Measurements from ENCODE around the gene TGM3. TPM values are rescaled to one million over a fixed set of nuclear protein-coding genes. Genes with fewer than 3 reads are reported as not detected.

Gene TGM3
- total RNA-seq, 1 experiment from 2014 or later, result not detected

DNA sequence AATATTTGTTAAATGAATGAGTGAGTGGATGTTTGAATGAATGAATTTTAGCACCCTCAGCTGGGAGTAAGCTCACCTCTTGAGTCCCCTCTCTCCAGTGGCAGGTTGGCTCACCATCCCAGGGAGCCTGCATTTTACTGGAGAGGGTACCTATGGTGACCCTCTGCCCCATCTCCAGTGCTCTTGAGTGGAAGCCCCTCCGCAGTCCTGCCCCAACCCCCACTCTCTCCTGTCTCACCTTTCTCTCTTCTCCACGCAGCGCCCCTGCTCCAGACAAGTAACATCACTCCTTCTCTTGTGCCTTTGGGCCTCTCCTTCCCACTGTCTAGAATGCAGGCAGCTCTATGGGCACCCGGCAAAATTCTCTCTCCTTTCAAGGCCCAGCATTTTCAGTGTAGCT, 11.3 kb downstream of the TGM3 start:
- ChIA-PET CTCF (interaction anchor here (0.6 to 1.4 kb wide), 3 partner anchors 24 to 217 kb away, joined by 3 to 4 read pairs (median 4); no protein-coding TSS in a partner anchor), POLR2A (no interaction called here)
- H3K4me1 Mint-ChIP-seq (ENCODE audit: insufficient read depth, unreplicated experiment), result no peaks in the 10 kb centered on the region
- H3K27ac Mint-ChIP-seq (ENCODE audit: low read depth, unreplicated experiment), result no peak overlapping the region
- no peaks in the 10 kb centered on the region for H3K36me3 Mint-ChIP-seq (ENCODE audit: insufficient read depth, unreplicated experiment)
- no peak for DNase-seq (ENCODE audit: unreplicated experiment)
- no peaks in the 10 kb centered on the region for H3K9me3 Mint-ChIP-seq (ENCODE audit: unreplicated experiment)
- no TSS peak for BruUV-seq (replicated peaks)
- intact Hi-C loops (cut with micrococcal nuclease), result no loop called here
- H3K27me3 Mint-ChIP-seq (ENCODE audit: insufficient read depth, unreplicated experiment), result peaks cover 33% of the 10 kb centered on the region
- H3K4me3 Mint-ChIP-seq (ENCODE audit: unreplicated experiment), result no peak overlapping the region
- TF ChIP-seq, protein P1, sequence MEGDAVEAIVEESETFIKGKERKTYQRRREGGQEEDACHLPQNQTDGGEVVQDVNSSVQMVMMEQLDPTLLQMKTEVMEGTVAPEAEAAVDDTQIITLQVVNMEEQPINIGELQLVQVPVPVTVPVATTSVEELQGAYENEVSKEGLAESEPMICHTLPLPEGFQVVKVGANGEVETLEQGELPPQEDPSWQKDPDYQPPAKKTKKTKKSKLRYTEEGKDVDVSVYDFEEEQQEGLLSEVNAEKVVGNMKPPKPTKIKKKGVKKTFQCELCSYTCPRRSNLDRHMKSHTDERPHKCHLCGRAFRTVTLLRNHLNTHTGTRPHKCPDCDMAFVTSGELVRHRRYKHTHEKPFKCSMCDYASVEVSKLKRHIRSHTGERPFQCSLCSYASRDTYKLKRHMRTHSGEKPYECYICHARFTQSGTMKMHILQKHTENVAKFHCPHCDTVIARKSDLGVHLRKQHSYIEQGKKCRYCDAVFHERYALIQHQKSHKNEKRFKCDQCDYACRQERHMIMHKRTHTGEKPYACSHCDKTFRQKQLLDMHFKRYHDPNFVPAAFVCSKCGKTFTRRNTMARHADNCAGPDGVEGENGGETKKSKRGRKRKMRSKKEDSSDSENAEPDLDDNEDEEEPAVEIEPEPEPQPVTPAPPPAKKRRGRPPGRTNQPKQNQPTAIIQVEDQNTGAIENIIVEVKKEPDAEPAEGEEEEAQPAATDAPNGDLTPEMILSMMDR (IDR thresholded peaks at IDR 0.05; ENCODE audit: unreplicated experiment), result no peak

DNA sequence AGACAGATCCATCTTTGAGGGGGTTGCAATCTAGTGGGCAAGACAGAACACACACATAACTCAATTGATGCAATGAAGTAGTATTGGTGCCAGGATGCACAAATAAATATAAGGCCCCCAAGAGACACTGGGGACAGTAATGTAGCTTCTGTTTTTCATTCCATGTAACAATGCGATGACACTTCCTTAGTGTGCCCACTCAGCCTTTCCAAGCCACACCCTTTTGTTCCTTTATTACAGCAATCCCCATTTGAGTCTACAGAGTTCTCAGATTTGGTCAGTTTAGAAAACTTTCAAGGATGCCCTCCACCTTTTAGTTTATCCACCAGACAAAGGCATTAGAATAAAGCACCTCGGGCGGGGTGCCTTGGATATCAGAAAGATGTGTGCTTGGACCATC, 15.5 kb downstream of the TGM3 start:
- Mint-ChIP-seq H3K9me3 (ENCODE audit: unreplicated experiment) (no peaks in the 10 kb centered on the region), H3K36me3 (ENCODE audit: insufficient read depth, unreplicated experiment) (no peaks in the 10 kb centered on the region), H3K27ac (ENCODE audit: low read depth, unreplicated experiment) (no peak overlapping the region), H3K27me3 (ENCODE audit: insufficient read depth, unreplicated experiment) (peaks cover 13% of the 10 kb centered on the region), H3K4me1 (ENCODE audit: insufficient read depth, unreplicated experiment) (peaks cover 20% of the 10 kb centered on the region), H3K4me3 (ENCODE audit: unreplicated experiment) (no peak overlapping the region)
- BruUV-seq (replicated peaks), result no TSS peak
- ChIA-PET POLR2A (no interaction called here), CTCF (interaction anchor here (1.9 kb wide), 1 partner anchor 74 kb away, joined by 9 read pairs; no protein-coding TSS in a partner anchor)
- TF ChIP-seq, protein P1 (IDR thresholded peaks at IDR 0.05; ENCODE audit: unreplicated experiment), result no peak
- DNase-seq (ENCODE audit: unreplicated experiment), result no peak
- intact Hi-C loops (cut with micrococcal nuclease), result no loop called here

DNA sequence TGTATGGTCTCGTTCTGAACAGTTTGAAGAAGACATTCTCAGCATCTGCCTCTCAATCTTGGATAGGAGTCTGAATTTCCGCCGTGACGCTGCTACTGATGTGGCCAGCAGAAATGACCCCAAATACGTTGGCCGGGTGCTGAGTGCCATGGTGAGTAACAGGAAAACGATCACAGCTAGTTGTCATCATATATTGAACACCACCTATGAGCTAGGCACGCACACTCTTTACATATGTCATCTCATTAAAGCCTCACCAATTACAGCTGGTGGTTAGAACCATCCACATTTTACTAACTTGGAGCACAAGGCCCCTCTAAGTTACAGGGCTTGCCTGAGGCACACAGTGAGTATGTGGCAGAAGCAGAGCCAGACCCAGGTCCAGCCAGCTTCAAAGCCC, 17.1 kb downstream of the TGM3 start:
- ChIA-PET POLR2A (interaction anchor here (2.2 kb wide), 1 partner anchor 20 kb away, joined by 7 read pairs; no protein-coding TSS in a partner anchor), CTCF (interaction anchor here (0.6 to 2.8 kb wide), 5 partner anchors 12 to 125 kb away, joined by 3 to 15 read pairs (median 4); no protein-coding TSS in a partner anchor)
- Mint-ChIP-seq H3K27ac (ENCODE audit: low read depth, unreplicated experiment) (no peak overlapping the region), H3K27me3 (ENCODE audit: insufficient read depth, unreplicated experiment) (peaks cover 1% of the 10 kb centered on the region), H3K4me1 (ENCODE audit: insufficient read depth, unreplicated experiment) (peaks cover 20% of the 10 kb centered on the region), H3K4me3 (ENCODE audit: unreplicated experiment) (no peak overlapping the region), H3K9me3 (ENCODE audit: unreplicated experiment) (no peaks in the 10 kb centered on the region), H3K36me3 (ENCODE audit: insufficient read depth, unreplicated experiment) (no peaks in the 10 kb centered on the region)
- intact Hi-C loops (cut with micrococcal nuclease), result no loop called here
- no TSS peak for BruUV-seq (replicated peaks)
- no peak for DNase-seq (ENCODE audit: unreplicated experiment)
- TF ChIP-seq, protein P1 (IDR thresholded peaks at IDR 0.05; ENCODE audit: unreplicated experiment), result no peak

DNA sequence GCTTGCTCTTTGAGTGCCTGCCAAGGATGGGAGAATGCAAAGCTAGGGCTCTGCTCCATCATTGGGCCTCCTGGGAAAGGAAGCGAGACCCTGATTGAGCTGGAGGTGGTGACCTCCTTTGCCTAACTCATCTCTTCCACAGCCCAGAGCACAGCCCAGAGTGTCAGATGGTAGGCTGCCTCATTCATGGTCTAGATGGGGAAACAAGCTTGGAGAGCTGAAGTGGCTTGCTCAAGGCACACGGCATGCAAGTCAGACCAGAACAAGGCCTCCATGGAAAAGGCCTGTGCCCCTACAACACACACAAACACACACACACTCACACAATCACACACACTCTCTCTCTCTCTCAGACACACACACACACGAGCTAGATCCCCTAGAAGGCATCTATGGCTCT, 17.5 kb downstream of the TGM3 start:
- H3K4me1 Mint-ChIP-seq (ENCODE audit: insufficient read depth, unreplicated experiment), result peaks cover 20% of the 10 kb centered on the region
- intact Hi-C loops (cut with micrococcal nuclease), result no loop called here
- no peak overlapping the region for H3K4me3 Mint-ChIP-seq (ENCODE audit: unreplicated experiment)
- H3K27me3 Mint-ChIP-seq (ENCODE audit: insufficient read depth, unreplicated experiment), result no peaks in the 10 kb centered on the region
- no peaks in the 10 kb centered on the region for H3K36me3 Mint-ChIP-seq (ENCODE audit: insufficient read depth, unreplicated experiment)
- H3K27ac Mint-ChIP-seq (ENCODE audit: low read depth, unreplicated experiment), result no peak overlapping the region
- BruUV-seq (replicated peaks), result no TSS peak
- DNase-seq (ENCODE audit: unreplicated experiment), result no peak
- POLR2A ChIA-PET, result interaction anchor here (0.9 to 2.2 kb wide), 2 partner anchors 21 to 77 kb away, joined by 4 to 7 read pairs; no protein-coding TSS in a partner anchor
- H3K9me3 Mint-ChIP-seq (ENCODE audit: unreplicated experiment), result no peaks in the 10 kb centered on the region
- CTCF ChIA-PET, result interaction anchor here (0.6 to 2.8 kb wide), 7 partner anchors 8 to 126 kb away, joined by 3 to 15 read pairs (median 4); no protein-coding TSS in a partner anchor
- TF ChIP-seq, protein P1 (IDR thresholded peaks at IDR 0.05; ENCODE audit: unreplicated experiment), result no peak
